Measurements from ENCODE around the gene TPD52L1.

DNA sequence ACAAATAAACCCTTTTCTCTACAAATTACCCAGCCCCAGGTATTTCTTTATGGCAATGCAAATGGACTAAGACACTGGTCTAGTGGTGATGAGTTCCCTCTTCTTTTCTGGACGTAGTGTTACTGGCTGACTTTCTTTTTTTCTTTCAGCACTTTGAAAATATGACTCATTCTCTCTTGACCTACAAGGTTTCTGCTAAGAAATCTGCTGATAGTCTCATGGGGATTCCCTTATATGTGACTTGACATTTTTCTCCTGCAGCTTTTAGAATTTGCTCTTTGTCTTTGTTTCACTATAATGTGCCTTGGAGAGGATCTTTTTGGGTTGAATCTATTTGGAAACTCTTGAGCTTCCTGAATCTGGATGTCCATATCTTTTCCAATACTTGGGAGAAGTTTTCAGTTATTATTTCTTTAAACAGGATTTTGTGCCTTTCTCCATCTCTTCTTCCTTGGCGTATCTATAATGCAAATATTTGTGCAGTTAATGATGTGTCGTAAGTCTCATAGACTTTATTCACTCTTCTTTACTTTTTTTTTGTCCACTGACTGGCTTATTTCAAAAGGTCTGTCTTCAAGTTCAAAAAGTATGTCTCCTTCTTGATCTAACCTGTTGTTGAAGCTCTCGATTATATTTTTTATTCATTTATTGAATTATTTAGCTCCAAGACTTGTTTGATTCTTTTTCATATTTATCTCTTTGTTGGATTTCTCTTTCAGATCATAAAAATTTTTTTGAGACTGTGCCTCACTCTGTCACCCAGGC is 42.2 kb upstream of the TPD52L1 start:
- TF ChIP-seq, protein P1, sequence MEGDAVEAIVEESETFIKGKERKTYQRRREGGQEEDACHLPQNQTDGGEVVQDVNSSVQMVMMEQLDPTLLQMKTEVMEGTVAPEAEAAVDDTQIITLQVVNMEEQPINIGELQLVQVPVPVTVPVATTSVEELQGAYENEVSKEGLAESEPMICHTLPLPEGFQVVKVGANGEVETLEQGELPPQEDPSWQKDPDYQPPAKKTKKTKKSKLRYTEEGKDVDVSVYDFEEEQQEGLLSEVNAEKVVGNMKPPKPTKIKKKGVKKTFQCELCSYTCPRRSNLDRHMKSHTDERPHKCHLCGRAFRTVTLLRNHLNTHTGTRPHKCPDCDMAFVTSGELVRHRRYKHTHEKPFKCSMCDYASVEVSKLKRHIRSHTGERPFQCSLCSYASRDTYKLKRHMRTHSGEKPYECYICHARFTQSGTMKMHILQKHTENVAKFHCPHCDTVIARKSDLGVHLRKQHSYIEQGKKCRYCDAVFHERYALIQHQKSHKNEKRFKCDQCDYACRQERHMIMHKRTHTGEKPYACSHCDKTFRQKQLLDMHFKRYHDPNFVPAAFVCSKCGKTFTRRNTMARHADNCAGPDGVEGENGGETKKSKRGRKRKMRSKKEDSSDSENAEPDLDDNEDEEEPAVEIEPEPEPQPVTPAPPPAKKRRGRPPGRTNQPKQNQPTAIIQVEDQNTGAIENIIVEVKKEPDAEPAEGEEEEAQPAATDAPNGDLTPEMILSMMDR (IDR thresholded peaks at IDR 0.05): no peak
- no peak for TF ChIP-seq POLR2A (IDR thresholded peaks at IDR 0.05)

All from testis (tissue), 2 donors.